Measurements from ENCODE around the gene CDKN2D.
A peak's percentile ranks its signal among the peaks of the same experiment; 100 is the strongest.
"Not testable (repeated sequence)": the region's sequence is repeated elsewhere in the genome, so short reads cannot be mapped to it uniquely, and the experiment has no call there.

Gene CDKN2D

DNA sequence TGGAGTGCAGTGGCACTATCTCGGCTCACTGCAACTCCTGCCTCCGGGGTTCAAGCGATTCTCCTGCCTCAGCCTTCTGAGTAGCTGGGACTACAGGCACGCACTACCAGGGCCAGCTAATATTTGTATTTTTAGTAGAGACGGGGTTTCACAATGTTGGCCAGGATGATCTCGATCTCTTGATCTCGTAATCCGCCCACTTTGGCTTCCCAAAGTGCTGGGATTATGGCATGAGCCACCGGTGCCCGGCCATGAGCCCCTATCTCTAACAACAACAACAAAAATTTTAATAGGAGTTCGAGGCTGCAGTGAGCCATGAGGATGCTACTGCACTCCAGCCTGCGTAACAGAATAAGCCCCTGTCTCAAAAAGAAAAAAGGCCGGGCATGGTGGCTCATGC lies 13.3 kb upstream of the CDKN2D start:
- no peak for DNase-seq

DNA sequence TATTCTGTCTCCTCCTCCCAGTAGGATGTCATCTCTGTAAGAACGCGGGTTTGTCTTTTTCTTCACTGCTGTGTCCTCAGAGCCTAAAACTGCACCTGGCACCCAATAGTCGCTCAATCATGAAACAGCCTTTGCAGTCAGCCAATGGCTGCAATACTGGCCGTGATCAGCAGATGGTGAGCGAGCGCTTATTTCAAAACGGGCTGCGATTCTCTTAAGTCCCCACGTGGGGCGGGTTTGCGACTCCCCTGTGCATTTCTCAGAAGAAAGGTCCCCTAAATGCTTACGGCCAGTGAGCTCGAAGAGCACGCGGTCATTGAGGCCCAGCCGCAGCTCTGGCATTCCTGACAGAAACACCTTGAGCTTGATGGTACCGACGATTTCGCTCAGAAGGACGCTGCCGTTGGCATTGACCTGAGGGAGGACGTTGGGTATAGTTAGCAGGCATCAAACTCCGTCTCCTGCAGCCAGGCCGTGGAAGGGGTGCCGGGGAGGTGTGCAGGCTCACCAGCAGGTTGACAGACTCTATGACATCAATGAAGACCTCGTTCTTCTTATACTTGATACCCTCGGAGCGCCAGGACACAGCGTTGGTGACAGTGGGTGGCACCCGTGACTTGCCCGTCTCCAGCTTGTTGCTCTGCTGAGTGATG lies 12.3 kb upstream of the CDKN2D start:
- peak in 55 of 56 donors; percentile 23 to 96 (median 73) for DNase-seq

DNA sequence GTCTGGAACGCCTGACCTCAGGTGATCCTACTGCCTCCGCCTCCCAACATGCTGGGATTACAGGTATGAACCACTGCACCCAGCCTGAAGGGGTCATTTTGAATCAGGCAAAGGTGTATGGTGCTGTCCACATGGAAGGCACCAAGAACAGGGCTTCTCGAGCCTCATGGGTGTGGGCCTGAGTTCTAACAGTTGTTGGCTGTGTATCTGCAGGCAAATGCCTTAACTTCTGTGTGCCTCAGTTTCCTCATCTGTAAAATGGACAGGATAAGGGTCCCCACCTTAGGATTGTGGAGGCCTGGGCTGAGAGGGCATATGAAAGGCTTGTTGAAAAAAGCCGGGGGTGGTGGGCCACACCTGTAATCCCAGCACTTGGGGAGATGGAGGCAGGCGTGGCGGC lies 9.2 kb upstream of the CDKN2D start:
- DNase-seq = no peak

DNA sequence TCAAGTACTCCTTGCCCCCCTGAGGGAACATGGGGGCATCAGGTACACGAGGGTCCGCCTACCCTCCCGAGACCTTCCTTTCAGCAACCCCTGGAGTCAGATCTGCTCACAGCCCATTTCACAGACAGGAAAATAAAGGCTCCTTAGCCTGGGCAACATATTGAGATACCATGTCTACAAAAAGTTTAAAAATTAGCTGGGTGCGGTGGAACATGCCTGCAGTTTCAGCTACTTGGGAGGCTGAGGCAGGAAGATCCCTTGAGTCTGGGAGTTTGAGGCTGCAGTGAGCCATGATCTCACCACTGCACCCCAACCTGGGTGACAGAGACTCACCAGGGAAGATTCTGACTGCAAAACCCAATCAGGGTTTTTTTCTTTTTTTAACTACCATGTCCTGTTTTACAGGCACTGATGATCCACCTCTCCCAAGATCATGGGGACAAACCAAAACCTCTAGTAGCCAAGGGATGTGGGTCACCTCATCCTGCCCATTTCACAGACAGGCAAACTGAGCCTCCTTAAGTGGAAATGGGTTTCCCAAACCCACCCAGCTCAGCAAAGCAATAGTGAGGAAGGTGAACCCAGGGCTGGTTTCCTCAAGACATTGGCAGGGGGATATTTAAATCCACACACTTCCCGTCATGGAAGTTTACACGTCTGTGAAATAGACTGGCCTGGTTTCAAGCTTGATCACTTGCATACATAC lies 6.4 kb upstream of the CDKN2D start:
- no peak for DNase-seq

DNA sequence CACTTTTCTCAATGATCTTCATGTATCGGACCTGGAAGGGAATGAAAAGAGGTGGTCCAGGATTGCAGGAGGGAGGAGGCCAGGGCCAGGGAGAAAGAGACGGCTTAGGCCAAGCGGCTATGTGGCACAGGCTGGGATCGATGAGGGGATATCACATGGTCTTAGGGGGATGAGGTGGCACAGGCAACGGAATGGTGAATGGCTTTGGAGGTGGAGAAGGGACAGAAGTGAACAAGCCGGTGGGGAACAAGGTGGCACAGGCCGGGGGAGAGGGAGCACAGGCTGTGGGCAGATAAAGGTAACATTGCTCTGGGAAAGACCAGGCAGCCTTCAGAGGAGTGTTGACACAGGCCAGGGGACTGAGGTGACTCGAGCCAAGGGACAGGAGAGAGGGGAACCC lies 5.7 kb upstream of the CDKN2D start:
- DNase-seq = no peak

DNA sequence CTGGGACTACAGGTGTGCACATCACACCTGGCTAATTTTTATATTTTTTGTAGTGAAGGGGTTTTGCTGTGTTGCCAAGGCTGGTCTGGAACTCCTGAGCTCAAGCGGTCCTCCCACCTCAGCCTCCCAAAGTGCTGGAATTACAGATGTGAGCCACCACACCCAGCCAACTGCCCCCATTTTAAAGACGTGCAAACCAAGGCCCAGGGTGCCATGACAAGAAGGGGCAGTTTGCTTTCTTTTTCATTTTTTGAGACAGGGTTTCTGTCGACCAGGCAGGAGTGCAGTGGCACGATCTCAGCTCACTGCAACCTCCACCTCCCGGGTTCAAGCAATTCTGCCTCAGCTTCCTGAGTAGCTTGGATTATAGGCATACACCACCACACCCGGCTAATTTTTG lies 5.0 kb upstream of the CDKN2D start:
- not testable (repeated sequence) for DNase-seq

DNA sequence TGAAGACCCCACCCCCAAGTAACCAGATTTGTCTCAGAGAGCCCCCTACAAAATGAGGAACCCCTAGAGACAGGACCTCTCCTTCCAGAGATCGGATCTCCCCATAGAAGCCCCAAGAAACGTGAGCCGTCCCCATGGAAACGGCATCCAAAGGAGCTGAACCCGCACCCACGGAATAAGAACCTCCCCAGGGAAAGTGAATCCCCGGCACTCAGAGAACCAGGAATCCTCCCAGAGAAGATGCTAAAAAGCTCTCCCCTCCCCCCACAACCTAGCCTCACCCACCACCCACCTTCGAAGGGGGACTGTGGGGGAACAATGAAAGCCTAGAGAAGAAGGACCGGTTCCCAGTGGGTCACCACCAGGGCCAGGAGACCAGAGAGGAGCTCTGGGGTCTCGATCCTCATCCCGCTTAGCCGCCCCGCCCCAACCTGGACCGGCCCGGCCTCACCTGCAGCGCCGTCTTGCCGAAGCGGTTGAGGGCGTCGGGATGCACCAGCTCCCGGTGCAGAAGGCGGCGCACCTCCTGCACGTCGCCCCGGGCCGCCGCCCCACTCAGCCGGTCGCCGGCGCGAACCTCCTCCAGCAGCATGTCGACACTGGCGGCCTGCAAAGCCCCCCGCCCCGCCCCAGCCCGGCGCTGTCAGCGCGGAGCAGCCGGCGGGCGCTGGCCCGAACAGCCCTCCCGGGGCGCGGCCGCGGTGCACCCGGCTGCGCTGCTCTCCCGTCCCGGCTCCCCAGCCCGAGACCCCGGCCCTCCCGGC lies 535 bp downstream of the CDKN2D start:
- peak in 12 of 56 donors; percentile 15 to 72 (median 48) for DNase-seq

DNA sequence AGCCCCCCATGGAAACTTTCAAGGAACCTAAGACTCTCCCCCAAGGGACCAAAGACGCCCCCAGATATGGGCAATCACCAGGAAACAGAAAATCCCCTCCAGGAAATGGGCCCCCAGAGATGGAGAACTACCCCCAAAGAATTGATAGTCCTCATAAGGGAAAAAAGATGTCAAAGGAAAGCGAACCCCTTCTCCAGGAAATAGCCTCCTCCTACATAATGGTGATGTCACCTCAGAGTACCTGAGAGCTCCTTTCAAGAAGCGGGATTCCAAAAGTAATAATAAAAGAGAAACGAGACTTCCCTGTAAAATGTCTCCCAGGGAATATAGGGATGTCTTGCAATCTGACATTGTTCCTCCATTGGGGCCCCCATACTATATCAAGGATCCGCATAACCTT lies 1.1 kb downstream of the CDKN2D start:
- no peak for DNase-seq

DNA sequence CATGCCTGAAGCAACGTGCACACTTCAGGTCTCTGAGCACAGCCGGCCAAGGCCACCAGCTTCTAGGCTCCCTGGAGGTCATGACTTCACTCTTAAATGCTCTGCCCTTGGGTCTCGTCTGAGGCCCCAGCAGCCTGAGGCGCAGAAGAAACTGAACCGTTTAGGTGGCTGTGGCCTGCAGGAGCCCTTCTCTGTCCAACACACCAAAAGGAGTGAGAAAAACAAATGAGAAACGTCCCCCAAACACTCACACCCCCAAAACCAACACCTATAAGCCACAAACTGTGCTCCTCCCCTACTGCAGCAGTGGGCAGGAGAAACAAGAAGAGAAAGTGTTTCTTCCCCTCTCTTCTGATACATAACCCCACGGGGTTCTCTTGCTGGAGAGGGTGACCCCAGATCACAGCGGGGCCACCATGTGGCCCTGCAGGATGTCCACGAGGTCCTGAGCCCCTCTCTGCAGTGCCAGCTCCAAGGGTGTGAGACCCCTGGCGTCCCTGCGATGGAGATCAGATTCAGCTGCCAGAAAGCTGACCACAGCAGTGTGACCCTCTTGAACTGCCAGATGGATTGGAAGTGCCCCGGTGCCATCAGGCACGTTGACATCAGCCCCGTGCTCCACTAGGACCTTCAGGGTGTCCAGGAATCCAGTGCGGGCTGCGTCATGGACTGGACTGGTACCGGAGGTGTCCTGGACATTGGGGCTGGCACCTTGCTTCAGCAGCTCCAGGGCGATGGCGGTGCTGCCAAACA lies 1.9 kb downstream of the CDKN2D start:
- peak in 2 of 56 donors; percentile 1 to 8 for DNase-seq

DNA sequence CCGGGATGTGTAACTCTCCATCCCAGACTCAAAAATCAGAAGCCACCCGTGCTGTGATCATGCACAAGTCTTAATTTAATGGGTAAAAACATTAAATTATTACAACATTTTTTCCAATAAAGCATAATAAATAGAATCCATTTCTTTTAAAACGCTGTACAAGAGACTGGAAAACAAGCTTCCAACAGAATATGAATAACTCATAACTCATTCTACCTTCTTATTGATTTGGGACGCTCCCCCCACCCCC lies 2.4 kb downstream of the CDKN2D start:
- no peak for DNase-seq

DNA sequence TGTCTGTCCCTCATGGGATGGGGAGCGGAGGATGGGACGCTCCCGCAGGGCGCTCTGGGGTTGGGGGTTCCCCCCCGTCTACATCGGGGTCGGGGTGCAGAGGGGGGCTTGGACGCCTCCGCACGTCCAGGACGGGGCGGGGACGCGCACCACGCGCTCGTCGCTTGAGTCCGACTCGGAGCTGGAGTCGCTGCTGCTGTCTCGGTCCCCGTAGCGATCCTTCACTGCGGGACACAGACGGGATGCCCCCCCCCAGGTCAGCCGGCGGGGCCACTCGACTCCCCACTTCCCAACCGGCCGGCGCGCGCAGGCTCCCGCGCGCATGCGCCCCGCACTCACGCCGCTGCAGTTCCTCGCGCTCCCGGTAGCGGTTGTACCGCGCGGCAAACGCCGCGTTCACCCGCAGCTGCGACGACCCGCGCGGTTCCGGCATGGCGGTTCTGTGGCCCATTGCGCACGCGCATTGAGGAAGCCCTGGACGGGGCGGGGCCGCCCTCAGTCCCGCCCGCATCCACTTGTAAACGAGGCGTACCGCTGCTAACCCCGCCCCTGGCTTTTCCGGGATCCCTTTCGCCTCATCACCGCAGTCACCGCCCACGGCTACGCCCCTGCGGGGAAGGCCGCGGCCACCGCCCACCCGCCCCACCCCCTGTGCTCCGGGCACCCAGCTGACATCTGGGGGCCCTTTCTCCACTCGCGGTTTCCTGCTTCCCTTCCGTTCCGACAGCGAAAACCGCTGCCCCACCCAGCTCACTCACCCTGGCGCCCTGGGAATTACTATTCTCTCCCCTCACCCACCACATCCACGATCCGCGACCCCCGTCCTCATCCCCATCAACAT lies 3.0 kb downstream of the CDKN2D start, which contains the start of gene KRI1:
TSS of gene KRI1 (minus strand) at position 444 of the 841 bp plus-strand sequence. CDS start at position 433, 11 bp downstream.
- peak; percentile 51 to 98 (median 94) for DNase-seq

DNA sequence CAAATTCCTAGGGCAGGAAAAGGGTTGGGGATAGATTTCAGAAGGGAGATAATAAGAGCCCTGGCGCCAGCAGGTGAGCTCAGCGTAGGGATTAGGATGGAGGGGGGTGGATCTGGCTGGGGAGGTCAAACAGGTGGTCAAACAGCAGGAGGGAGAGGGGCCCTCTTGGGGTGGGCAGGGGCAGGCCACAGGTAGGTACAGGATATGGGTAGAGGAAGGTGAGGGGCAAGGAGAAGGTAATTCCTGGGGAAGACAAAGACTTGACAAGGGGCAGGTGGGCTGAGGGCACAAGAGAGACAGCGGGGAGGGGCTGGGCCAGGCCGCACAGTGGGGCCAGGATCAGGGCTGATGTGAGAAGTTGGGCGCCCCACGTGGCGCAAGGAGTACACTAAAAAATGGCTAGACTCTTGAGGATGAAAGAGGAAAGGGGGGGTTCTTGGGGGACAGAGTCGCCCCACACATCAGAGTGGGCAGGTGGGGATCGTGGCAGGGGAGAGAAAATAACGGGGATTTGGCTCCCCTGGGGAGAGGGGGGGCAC lies 3.7 kb downstream of the CDKN2D start:
- DNase-seq = peak in 6 of 56 donors; percentile 15 to 49 (median 26)

DNA sequence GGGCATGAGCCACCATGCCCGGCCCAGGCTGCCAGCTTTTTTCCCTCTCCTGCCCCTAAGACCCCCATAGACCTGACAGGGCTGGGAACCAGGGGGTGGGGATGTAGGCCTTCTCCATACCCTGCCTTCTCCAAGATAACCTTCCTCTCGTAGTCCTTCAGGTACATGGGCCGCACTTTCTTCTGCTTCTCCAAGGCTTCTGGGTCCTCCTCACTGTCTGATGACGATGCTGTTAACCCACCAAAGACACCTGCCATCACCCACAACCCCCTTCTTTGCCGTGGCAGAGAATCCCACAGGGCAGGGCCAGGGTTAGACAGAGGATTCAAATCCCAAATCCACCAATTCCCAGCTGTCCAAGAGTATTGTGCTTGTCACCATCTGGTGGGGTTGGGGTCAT lies 6.2 kb downstream of the CDKN2D start:
- no peak for DNase-seq

DNA sequence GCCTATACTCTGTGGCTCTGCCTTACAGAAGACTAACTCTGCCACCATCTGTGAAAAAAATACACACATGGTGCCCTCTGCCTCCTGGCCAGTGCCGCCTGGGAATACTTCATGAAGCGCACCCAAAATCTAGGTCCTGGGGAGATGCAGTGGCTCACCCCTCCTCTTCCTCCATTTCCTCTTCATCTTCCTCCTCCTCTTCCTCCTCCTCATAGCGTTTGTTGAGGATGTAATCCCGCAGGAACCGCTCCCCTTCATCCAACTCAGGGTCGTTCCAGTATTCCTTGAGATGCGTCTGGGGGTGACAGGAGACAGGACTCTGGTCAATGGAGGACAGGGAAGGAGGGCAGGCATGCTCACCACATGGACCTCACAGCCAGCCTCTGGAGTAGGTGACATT lies 8.6 kb downstream of the CDKN2D start:
- no peak for DNase-seq

DNA sequence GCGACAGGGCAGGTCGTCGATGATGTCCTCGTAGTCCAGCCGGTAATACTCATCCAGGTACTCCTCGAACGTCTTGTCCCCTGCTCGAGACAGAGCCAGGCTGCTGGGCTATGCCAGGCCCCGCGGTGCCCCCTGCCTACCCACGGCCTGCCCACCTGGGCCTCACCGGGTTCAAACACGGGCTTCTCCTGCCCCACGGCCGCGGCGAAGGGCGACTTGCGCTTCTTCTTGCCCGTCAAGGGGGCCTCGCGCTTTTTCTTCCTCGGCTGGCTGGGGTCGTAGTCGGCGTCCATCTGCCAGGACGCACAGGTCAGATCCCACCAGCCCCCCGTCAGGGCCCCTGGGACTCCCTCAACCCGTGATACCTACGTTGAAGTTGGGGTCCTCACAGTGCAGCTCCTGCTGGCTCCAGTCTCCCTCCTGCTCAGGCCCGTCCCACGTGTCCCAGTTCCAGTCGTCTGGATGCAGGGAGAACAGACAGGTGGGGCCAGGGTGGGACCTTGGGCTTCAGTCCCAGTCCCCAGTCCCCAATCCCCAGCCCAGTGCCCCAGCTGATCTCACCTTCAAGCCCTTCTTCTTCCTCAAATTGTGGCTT lies 11.1 kb downstream of the CDKN2D start:
- DNase-seq = no peak

DNA sequence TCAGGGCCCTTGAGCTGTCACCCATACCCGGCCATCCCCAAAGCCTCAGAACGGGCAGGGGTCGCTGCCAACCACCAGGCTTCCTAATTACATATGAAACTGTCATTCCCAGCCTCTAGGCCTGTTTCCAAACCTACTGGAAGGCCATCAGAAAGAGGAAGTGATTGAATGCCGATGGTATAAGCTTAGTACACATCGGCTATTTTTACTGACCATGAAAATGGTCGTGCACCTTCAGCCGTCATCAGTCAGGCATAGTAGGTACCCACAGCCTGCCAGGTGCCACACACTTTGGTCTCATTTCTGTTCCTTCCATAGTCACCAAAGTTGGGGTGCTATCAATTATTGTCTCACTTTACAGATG lies 13.2 kb downstream of the CDKN2D start:
- no peak for DNase-seq

DNA sequence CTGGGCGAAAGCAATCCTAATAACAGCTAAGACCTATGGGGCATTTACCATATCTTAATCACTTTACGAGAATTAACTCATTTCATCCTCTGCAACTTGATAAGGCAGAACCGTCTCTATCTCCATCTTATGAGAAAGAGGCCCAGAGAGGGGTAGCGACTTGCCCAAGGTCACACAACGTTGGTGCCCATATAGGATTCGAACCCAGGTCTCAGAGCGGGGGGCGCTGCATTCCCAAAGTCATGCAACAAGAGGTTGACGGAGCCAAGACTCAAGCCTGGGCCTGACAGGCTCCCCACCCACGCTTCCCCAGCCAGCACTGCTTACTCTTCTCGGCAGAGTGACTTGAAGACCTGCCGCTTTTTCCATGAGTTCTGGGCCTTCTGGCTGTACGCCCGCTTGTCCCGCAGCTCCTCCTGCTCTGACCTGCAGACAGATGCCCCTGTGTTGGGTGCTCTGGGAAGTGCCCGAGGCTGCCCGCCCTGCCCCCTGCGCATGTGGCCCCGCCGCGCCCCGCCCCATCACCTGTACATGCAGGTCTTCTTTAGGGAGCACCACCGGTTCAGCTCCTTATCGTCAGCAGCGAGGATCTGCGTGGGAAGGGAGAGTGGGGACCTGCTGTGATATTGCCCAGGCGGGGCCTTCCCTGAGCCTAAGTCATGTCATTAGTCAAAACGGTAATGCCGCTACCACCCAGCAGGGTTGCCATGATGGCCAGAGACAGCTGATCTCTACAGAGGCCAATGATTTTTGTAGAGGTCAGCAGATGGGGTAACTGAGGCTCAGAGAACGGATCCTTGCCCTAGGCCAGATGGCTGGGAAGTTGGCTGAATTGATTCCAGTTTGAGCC lies 13.8 kb downstream of the CDKN2D start:
- DNase-seq = no peak

DNA sequence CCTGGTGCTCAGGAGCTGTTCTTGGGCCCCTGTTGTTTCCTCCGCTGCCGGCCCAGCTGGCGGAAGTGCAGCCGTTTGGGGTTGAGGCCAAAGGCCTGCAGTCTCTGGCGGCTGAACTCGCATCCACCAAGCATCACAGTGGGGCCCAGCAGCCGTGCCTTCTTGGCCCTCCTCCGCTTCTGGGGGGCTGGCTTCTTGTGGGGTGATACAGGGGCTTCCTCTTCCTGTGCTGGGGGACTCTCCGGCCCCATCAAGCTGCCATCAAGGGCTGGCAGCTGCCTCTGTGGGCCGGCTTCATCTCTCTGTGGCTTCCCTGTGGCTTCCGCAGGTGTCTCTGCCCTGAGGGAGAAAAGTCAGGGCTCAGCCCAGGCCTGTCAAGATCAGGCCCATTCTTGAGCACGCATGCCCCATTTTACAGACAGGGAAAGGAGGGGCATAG lies 14.8 kb downstream of the CDKN2D start:
- DNase-seq = no peak

DNA sequence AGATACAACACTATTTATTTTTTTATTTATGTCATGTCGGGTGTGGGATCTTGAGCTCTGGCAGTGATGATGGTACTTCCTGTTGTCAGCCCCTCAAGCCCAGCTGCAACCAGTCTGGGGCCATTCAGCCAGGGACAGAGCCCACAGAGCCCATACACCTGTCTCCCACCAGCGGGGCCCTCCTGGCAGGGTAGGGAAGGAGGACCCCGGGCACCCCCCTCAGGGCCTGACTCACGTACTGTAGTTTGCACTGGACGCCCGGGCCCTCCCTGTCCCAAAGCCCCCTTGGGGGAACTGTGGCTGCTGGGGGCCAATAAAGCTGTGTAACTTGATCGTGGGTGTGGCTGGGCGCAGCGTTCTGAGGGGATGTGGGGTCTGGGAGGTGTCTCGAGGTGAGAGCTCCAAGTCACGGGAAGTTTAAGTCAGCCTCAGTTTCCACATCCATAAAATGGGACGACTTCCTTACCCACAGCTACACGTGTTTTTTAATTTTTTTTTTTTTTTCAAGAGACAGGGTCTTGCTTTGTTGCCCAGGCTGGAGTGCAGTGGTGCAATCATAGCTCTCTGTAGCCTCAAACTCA lies 15.6 kb downstream of the CDKN2D start:
- no peak for DNase-seq
